Measurements from ENCODE around the gene RBMS1.

RBMS1 gene

DNA sequence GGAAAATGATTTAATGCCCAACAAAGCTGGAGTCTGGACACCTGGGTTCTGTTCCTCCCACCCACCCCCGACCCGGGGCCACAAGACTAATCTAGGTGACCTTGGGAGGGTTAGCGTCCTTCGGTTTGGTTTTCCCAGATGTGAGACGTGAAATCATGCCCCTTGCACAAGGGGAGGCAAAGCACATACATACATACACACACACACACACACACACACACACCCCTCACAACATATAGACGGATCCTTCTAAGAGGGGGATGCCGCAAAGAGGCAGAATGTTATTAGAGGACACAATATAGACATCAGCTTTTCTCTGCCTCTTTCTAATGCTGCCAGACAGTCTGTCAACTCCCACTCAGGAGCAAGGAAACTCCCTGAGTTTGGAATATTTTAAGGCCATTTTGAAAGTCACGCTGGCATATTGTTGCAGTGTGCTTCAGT lies 616 bp upstream of the RBMS1 start:
- H2BK12ac ChIP-seq (ENCODE audit: low read length): no peak overlapping the region
- no peak overlapping the region for H3K14ac ChIP-seq (ENCODE audit: low read length)
- no peak overlapping the region for H2BK5ac ChIP-seq (ENCODE audit: low read length)
- H3K36me3 ChIP-seq (replicated peaks in 1 of 2; ENCODE audit: control insufficient read depth in 2 of 2, insufficient read depth in 2 of 2, low read length in 2 of 2): no peaks in the 10 kb centered on the region
- H3K27me3 ChIP-seq (ENCODE audit: control insufficient read depth in 3 of 3, insufficient read depth in 3 of 3, low read depth in 1 of 3, low read length in 3 of 3): no peaks in the 10 kb centered on the region
- H4K91ac ChIP-seq (ENCODE audit: low read depth, low read length, poor library complexity): no peak overlapping the region
- no peak overlapping the region for H3K23ac ChIP-seq (ENCODE audit: low read depth, low read length, poor library complexity)
- H2AFZ ChIP-seq (ENCODE audit: low read length): peak overlapping the region; percentile 92
- no peaks in the 10 kb centered on the region for H3K9me3 ChIP-seq (replicated peaks in 1 of 2; ENCODE audit: control insufficient read depth in 2 of 2, insufficient read depth in 1 of 2, low read depth in 1 of 2, low read length in 2 of 2)
- no peaks in the 10 kb centered on the region for H3K79me1 ChIP-seq (ENCODE audit: low read depth, low read length)
- no CpG with 5 or more reads among the region's 8 CpGs for WGBS, 2 donors (ENCODE audit: extremely low coverage in 2 of 2, insufficient read length in 2 of 2, insufficient replicate concordance in 1 of 2)
- no peak for DNase-seq (ENCODE audit: low spot score)
- peak overlapping the region; percentile 71 to 96 for H3K4me3 ChIP-seq (ENCODE audit: low read length in 2 of 2)
- H3K4ac ChIP-seq (ENCODE audit: low read length): no peak overlapping the region
- H3K18ac ChIP-seq (ENCODE audit: low read length): peak overlapping the region; percentile 57
- H3K9ac ChIP-seq (ENCODE audit: low read depth, low read length, poor library complexity): peak overlapping the region; percentile 30
- peaks cover 1 to 8% of the 10 kb centered on the region in 2 donors for H3K4me1 ChIP-seq (ENCODE audit: control insufficient read depth in 2 of 2, insufficient read depth in 1 of 2, low read depth in 1 of 2, low read length in 2 of 2)
- no peak overlapping the region for H2AK5ac ChIP-seq (ENCODE audit: low read depth, low read length)
- H2BK15ac ChIP-seq (ENCODE audit: low read length): no peak overlapping the region
- H3K27ac ChIP-seq (replicated peaks; ENCODE audit: low read length): no peak overlapping the region
- no peak overlapping the region for H2BK120ac ChIP-seq (ENCODE audit: low read depth, low read length)
- H3K4me2 ChIP-seq (ENCODE audit: insufficient read depth, low read length, poor library complexity, severe bottlenecking): peak overlapping the region; percentile 83
- H4K8ac ChIP-seq (ENCODE audit: low read depth, low read length): no peak overlapping the region

DNA sequence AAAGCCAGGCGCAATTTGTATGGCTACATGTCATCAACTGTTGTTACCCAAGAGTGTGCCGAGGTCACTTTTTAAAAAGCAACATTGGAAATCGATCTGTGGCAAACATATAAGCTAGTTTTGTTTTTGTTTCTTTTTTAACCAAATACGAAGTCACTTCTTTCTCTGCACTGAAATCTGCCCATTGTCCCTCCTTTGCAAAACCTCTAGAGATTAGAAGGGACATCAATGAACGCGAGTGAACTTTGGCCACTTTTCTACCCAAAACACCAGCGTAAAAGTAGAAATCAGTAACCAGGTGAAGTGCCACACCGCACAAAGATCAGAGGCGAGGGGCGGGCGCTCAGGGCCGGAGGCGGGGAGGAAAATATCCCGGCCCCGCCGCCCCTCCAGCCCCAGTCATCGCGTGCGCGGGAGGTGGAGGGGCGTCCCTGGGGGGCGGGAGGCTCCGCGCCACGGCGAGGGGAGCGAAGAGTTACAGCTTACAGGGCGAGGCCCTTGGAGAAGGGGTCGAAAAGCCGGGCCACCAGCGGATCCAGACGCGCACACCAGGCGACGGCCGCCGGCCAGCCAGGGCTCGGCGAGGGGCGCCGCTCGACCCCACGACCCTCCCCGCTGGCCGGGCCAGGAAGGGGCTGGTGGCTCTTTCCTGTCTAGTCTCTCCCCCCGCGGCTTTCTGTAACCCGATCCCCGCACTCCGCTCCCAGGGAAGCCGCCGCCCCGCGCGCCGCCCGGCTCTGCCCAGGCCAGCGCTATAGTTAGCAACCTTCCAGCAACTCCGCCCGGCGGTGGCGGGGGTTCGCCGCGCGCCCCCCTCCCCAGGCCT lies 993 bp downstream of the RBMS1 start:
- peak overlapping the region; percentile 87 for H2BK5ac ChIP-seq (ENCODE audit: low read length)
- peak overlapping the region; percentile 75 for H2BK15ac ChIP-seq (ENCODE audit: low read length)
- no CpG with 5 or more reads among the region's 66 CpGs for WGBS, 2 donors (ENCODE audit: extremely low coverage in 2 of 2, insufficient read length in 2 of 2, insufficient replicate concordance in 1 of 2)
- H3K79me1 ChIP-seq (ENCODE audit: low read depth, low read length): no peaks in the 10 kb centered on the region
- H3K4me2 ChIP-seq (ENCODE audit: insufficient read depth, low read length, poor library complexity, severe bottlenecking): peak overlapping the region; percentile 73
- H3K14ac ChIP-seq (ENCODE audit: low read length): no peak overlapping the region
- peak overlapping the region; percentile 91 for H3K9ac ChIP-seq (ENCODE audit: low read depth, low read length, poor library complexity)
- H3K4me3 ChIP-seq (ENCODE audit: low read length in 2 of 2): peak overlapping the region; percentile 71 to 96
- H3K27ac ChIP-seq (replicated peaks; ENCODE audit: low read length): peak overlapping the region; percentile 88
- no peak overlapping the region for H2BK12ac ChIP-seq (ENCODE audit: low read length)
- DNase-seq (ENCODE audit: low spot score): peak; percentile 87
- H3K18ac ChIP-seq (ENCODE audit: low read length): peak overlapping the region; percentile 98
- H3K36me3 ChIP-seq (replicated peaks in 1 of 2; ENCODE audit: control insufficient read depth in 2 of 2, insufficient read depth in 2 of 2, low read length in 2 of 2): no peaks in the 10 kb centered on the region
- no peaks in the 10 kb centered on the region for H3K27me3 ChIP-seq (ENCODE audit: control insufficient read depth in 3 of 3, insufficient read depth in 3 of 3, low read depth in 1 of 3, low read length in 3 of 3)
- no peak overlapping the region for H2BK120ac ChIP-seq (ENCODE audit: low read depth, low read length)
- peaks cover 1 to 8% of the 10 kb centered on the region in 2 donors for H3K4me1 ChIP-seq (ENCODE audit: control insufficient read depth in 2 of 2, insufficient read depth in 1 of 2, low read depth in 1 of 2, low read length in 2 of 2)
- peak overlapping the region; percentile 92 for H2AFZ ChIP-seq (ENCODE audit: low read length)
- H2AK5ac ChIP-seq (ENCODE audit: low read depth, low read length): no peak overlapping the region
- H3K4ac ChIP-seq (ENCODE audit: low read length): no peak overlapping the region
- H4K8ac ChIP-seq (ENCODE audit: low read depth, low read length): no peak overlapping the region
- peak overlapping the region; percentile 80 for H3K23ac ChIP-seq (ENCODE audit: low read depth, low read length, poor library complexity)
- H4K91ac ChIP-seq (ENCODE audit: low read depth, low read length, poor library complexity): no peak overlapping the region
- H3K9me3 ChIP-seq (replicated peaks in 1 of 2; ENCODE audit: control insufficient read depth in 2 of 2, insufficient read depth in 1 of 2, low read depth in 1 of 2, low read length in 2 of 2): no peaks in the 10 kb centered on the region

GRCh38 chr2:160491911-160492371 lies 1.7 kb downstream of the RBMS1 start:
- Histone ChIP-seq H3K4me2 (ENCODE audit: insufficient read depth, low read length, poor library complexity, severe bottlenecking) (peak overlapping the region; percentile 73), H3K27me3 (ENCODE audit: control insufficient read depth in 3 of 3, insufficient read depth in 3 of 3, low read depth in 1 of 3, low read length in 3 of 3) (no peaks in the 10 kb centered on the region), H3K27ac (replicated peaks; ENCODE audit: low read length) (no peak overlapping the region), H3K4me3 (ENCODE audit: low read length in 2 of 2) (peak overlapping the region; percentile 64 to 71), H3K79me1 (ENCODE audit: low read depth, low read length) (no peaks in the 10 kb centered on the region), H3K36me3 (replicated peaks in 1 of 2; ENCODE audit: control insufficient read depth in 2 of 2, insufficient read depth in 2 of 2, low read length in 2 of 2) (no peaks in the 10 kb centered on the region), H3K18ac (ENCODE audit: low read length) (no peak overlapping the region), H2BK15ac (ENCODE audit: low read length) (no peak overlapping the region), H2AK5ac (ENCODE audit: low read depth, low read length) (no peak overlapping the region), H4K91ac (ENCODE audit: low read depth, low read length, poor library complexity) (no peak overlapping the region), H4K8ac (ENCODE audit: low read depth, low read length) (no peak overlapping the region), H2BK5ac (ENCODE audit: low read length) (no peak overlapping the region), H3K9ac (ENCODE audit: low read depth, low read length, poor library complexity) (no peak overlapping the region), H3K23ac (ENCODE audit: low read depth, low read length, poor library complexity) (no peak overlapping the region), H3K9me3 (replicated peaks in 1 of 2; ENCODE audit: control insufficient read depth in 2 of 2, insufficient read depth in 1 of 2, low read depth in 1 of 2, low read length in 2 of 2) (no peaks in the 10 kb centered on the region), H3K4ac (ENCODE audit: low read length) (no peak overlapping the region), H2BK120ac (ENCODE audit: low read depth, low read length) (no peak overlapping the region), H3K14ac (ENCODE audit: low read length) (no peak overlapping the region), H2BK12ac (ENCODE audit: low read length) (no peak overlapping the region), H2AFZ (ENCODE audit: low read length) (peak overlapping the region; percentile 92), H3K4me1 (ENCODE audit: control insufficient read depth in 2 of 2, insufficient read depth in 1 of 2, low read depth in 1 of 2, low read length in 2 of 2) (peaks cover 1 to 8% of the 10 kb centered on the region in 2 donors)
- no peak for DNase-seq (ENCODE audit: low spot score)
- no CpG with 5 or more reads among the region's 10 CpGs for WGBS, 2 donors (ENCODE audit: extremely low coverage in 2 of 2, insufficient read length in 2 of 2, insufficient replicate concordance in 1 of 2)
